GM12878 (cell line): ENCODE measurements around the gene TET3. TPM values are rescaled to one million over a fixed set of nuclear protein-coding genes. Genes with fewer than 3 reads are reported as not detected.

Experiments
- ATAC-seq: fragments of 200-7000 bp; cut with Tn5 transposase; 3 replicates; pipeline ENCODE4 v1.9.1; 2020; ENCODE audit warnings: mild to moderate bottlenecking, moderate library complexity
- Bru-seq: library from RNA; stranded (reverse); fragments of 400-500 nt; gene quantifications from one replicate; lab custom pipeline; 2021; lab: Mats Ljungman, UMichigan
- BruChase-seq, 2 experiments: library from RNA; stranded (reverse); fragments of 400-500 nt; gene quantifications; one replicate each; lab custom pipeline; 2021; lab: Mats Ljungman, UMichigan
- BruUV-seq: library from RNA; stranded (reverse); fragments of 400-500 nt; replicated peaks from 2 replicates; lab custom pipeline; 2021; lab: Mats Ljungman, UMichigan
- CTCF ChIA-PET: fragments of 300-600 bp; sonication (Branson Sonifier 250); formaldehyde crosslinking; extraction: SDS; loops from one replicate; lab custom pipeline; 2021; ENCODE audit warnings: inconsistent platforms; lab: Yijun Ruan, JAX
- POLR2A ChIA-PET: fragments of 350-600 bp; formaldehyde crosslinking; extraction: SDS; loops from one replicate; lab custom pipeline; 2021; ENCODE audit warnings: inconsistent platforms; lab: Charles Lee
- RAD21 ChIA-PET: fragments of 300-600 bp; sonication (Branson Sonifier 250); formaldehyde crosslinking; loops from one replicate; lab custom pipeline; 2023; ENCODE audit warnings: antibody characterized with exemption; ENCODE audit not compliant: unreplicated experiment; lab: Charles Lee
- SMC1A ChIA-PET: fragments of 300-600 bp; sonication (Branson Sonifier 250); formaldehyde crosslinking; loops from one replicate; lab custom pipeline; 2023; ENCODE audit not compliant: unreplicated experiment, uncharacterized antibody; lab: Charles Lee
- DNase-seq: peaks from one replicate; pipeline ENCODE4 v3.0.0-alpha.2; 2011; ENCODE audit warnings: low read depth, low spot score
- FAIRE-seq: peaks from 3 replicates; lab custom pipeline; 2011; peaks lifted over from hg19 to GRCh38; lab: Jason Lieb, UNC
- H2AFZ ChIP-seq: 2 replicates; pipeline ENCODE4 v1.6.0; 2011; ENCODE audit warnings: low read depth, low read length, control low read depth; ENCODE audit not compliant: control insufficient read depth
- H3K27ac ChIP-seq: 2 replicates; pipeline ENCODE4 v1.5.1; 2011; ENCODE audit warnings: control low read depth; ENCODE audit not compliant: control insufficient read depth, insufficient read depth
- H3K27me3 ChIP-seq, 2 experiments: replicated peaks in 1 of 2; 2 replicates each; pipeline versions ENCODE4 v1.6.0 to v1.6.1; 2011; ENCODE audit warnings: low read length in 1 of 2; ENCODE audit not compliant: control insufficient read depth in 2 of 2, insufficient read depth in 2 of 2
- H3K36me3 ChIP-seq, 2 experiments: 2 replicates each; pipeline ENCODE4 v1.5.1; 2011; ENCODE audit warnings: low read length in 1 of 2; ENCODE audit not compliant: control insufficient read depth in 2 of 2, insufficient read depth in 2 of 2
- H3K4me1 ChIP-seq: 2 replicates; pipeline ENCODE4 v1.6.1; 2011; ENCODE audit warnings: mild to moderate bottlenecking, low read length, moderate library complexity, mixed read lengths; ENCODE audit not compliant: control insufficient read depth, insufficient read depth
- H3K4me2 ChIP-seq: 2 replicates; pipeline ENCODE4 v1.6.0; 2011; ENCODE audit warnings: control low read depth; ENCODE audit not compliant: control insufficient read depth, insufficient read depth
- H3K4me3 ChIP-seq: fragments of 200-600 bp; sonication (generic); 2 replicates; pipeline ENCODE4 v1.5.1; 2016
- H3K79me2 ChIP-seq: 2 replicates; pipeline ENCODE4 v1.6.0; 2011; ENCODE audit warnings: low read length; ENCODE audit not compliant: control insufficient read depth, insufficient read depth
- H3K9ac ChIP-seq: 2 replicates; pipeline ENCODE4 v1.8.0; 2011; ENCODE audit warnings: low read length, control low read depth, mixed read lengths; ENCODE audit not compliant: control insufficient read depth, insufficient read depth
- H3K9me3 ChIP-seq: replicated peaks from 3 replicates; pipeline ENCODE4 v1.5.1; 2011; ENCODE audit warnings: mild to moderate bottlenecking, low read length; ENCODE audit not compliant: control insufficient read depth, insufficient read depth
- H4K20me1 ChIP-seq: 2 replicates; pipeline ENCODE4 v1.6.0; 2011; ENCODE audit not compliant: control insufficient read depth, insufficient read depth
- BHLHE40 ChIP-seq, 2 experiments: fragments of 450-650 bp in 1 of 2; IDR thresholded peaks; 2 replicates each; pipeline ENCODE4 v1.6.1; 2011 to 2017; ENCODE audit warnings: low read depth in 2 of 2, borderline replicate concordance in 1 of 2, improper control_type of control experiment in 1 of 2, low read length in 1 of 2, mild to moderate bottlenecking in 1 of 2
- EGR1 ChIP-seq, 2 experiments: IDR thresholded peaks; 1 replicate in 1 of 2; 2 replicates in 1 of 2; pipeline ENCODE4 v1.6.1; 2011 to 2012; ENCODE audit warnings: low read depth in 2 of 2, low read length in 2 of 2, borderline replicate concordance in 1 of 2, mild to moderate bottlenecking in 1 of 2, moderate library complexity in 1 of 2
- GATAD2B ChIP-seq: fragments of 450-650 bp; conservative IDR thresholded peaks from 2 replicates; pipeline ENCODE4 v1.6.1; 2017; ENCODE audit warnings: low read depth, mild to moderate bottlenecking, moderate library complexity
- HDAC2 ChIP-seq: fragments of 200-600 bp; sonication (generic); IDR thresholded peaks from 2 replicates; pipeline ENCODE4 v1.6.1; 2017
- IKZF1 ChIP-seq: fragments of 450-650 bp; conservative IDR thresholded peaks from 2 replicates; pipeline ENCODE4 v1.6.1; 2017; ENCODE audit warnings: antibody characterized with exemption, mild to moderate bottlenecking
- LARP7 ChIP-seq: fragments of 450-650 bp; IDR thresholded peaks from 2 replicates; pipeline ENCODE4 v1.6.1; 2017; ENCODE audit warnings: mild to moderate bottlenecking
- MXI1 ChIP-seq: fragments of 150-350 bp; IDR thresholded peaks from 2 replicates; pipeline ENCODE4 v1.6.1; 2011; ENCODE audit warnings: low read depth, mild to moderate bottlenecking, inconsistent platforms, low read length, improper control_type of control experiment
- MYC ChIP-seq: IDR thresholded peaks from 2 replicates; pipeline ENCODE4 v1.6.1; 2011; ENCODE audit warnings: mild to moderate bottlenecking, low read length, moderate library complexity, inconsistent platforms; ENCODE audit not compliant: insufficient read depth, insufficient replicate concordance, insufficient read length, severe bottlenecking
- NR2C1 ChIP-seq: fragments of 450-650 bp; IDR thresholded peaks from 2 replicates; pipeline ENCODE4 v1.6.1; 2017; ENCODE audit warnings: antibody characterized with exemption, mild to moderate bottlenecking, moderate library complexity
- NR2F1 ChIP-seq: fragments of 450-650 bp; conservative IDR thresholded peaks from 2 replicates; pipeline ENCODE4 v1.6.1; 2017; ENCODE audit warnings: mild to moderate bottlenecking
- RB1 ChIP-seq: fragments of 450-650 bp; formaldehyde crosslinking; IDR thresholded peaks from 2 replicates; pipeline ENCODE4 v1.6.1; 2017; ENCODE audit warnings: mild to moderate bottlenecking, borderline replicate concordance
- RCOR1 ChIP-seq: conservative IDR thresholded peaks from 2 replicates; pipeline ENCODE4 v1.6.1; 2012; ENCODE audit warnings: low read depth, low read length, improper control_type of control experiment
- SIN3A ChIP-seq: IDR thresholded peaks from 2 replicates; pipeline ENCODE4 v1.6.1; 2012; ENCODE audit warnings: low read depth, low read length, improper control_type of control experiment
- TAF1 ChIP-seq: IDR thresholded peaks from 2 replicates; pipeline ENCODE4 v1.6.1; 2011; ENCODE audit warnings: mild to moderate bottlenecking, low read depth, low read length, borderline replicate concordance
- WGBS: methylation state at CpG from one replicate; pipeline ENCODE4 v1.1.6; 2016; ENCODE audit warnings: low lambda C conversion rate; ENCODE audit not compliant: insufficient replicate concordance, insufficient coverage; ENCODE audit errors: missing lambda C conversion rate; 5-methylcytosine and 5-hydroxymethylcytosine counted together
- in situ Hi-C: fragments of 300-500 bp; cut with MboI; formaldehyde crosslinking; loops from 9 replicates; pipeline ENCODE4 v1.14.3; 2018; ENCODE audit warnings: mixed read lengths
- intact Hi-C: fragments of 100-400 bp; cut with micrococcal nuclease; formaldehyde crosslinking; loops from one replicate; pipeline ENCODE4 v1.14.2; 2022; ENCODE audit not compliant: unreplicated experiment
- long read RNA-seq, 2 experiments: library from polyadenylated mRNA; unstranded; transcript quantifications; one replicate each; pipeline ENCODE4 v2.0.0, GENCODE V29; 2019 to 2020
- polyA minus RNA-seq, 3 experiments: library from RNA; depleted of rRNA, polyadenylated mRNA; stranded (reverse); fragments of >200 nt; gene quantifications; 2 replicates each; pipeline ENCODE4 v1.2.3, GENCODE V29; 2011
- polyA plus RNA-seq, 11 experiments: library from polyadenylated mRNA; depleted of rRNA in 4 of 11; unstranded in 6 of 11; stranded (reverse) in 5 of 11; fragments of >200 nt; fragmentation: Nextera tagmentation in 4 of 11; fragmentation: Illumina TruSeq in 1 of 11; extraction: Ambion mirVana in 4 of 11; extraction: Trizol in 1 of 11; gene quantifications; 1 replicate in 1 of 11; 2 replicates in 10 of 11; pipeline versions ENCODE4 v1.2.1 to v1.2.3, GENCODE V29; 2011 to 2016; ENCODE audit warnings: inconsistent platforms in 2 of 11, missing spikeins in 2 of 11, low read depth in 1 of 11
- total RNA-seq, 4 experiments: library from RNA; depleted of rRNA in 3 of 4; stranded (reverse); fragments of >200 nt in 3 of 4; fragmentation: Illumina TruSeq in 1 of 4; extraction: Trizol in 1 of 4; gene quantifications; 2 replicates each; pipeline versions ENCODE4 v1.2.1 to v1.2.3, GENCODE V29; 2013 to 2021
- TF ChIP-seq, protein P1 (sequence below): IDR thresholded peaks from 2 replicates; pipeline ENCODE4 v1.6.1; 2012; ENCODE audit warnings: low read depth, low read length, improper control_type of control experiment

TET3 gene
- 80.8 and 86.7 TPM in 2 replicates for total RNA-seq (2013; cell fraction: nucleolus; rRNA removed)
- 8.2 and 8.6 TPM in 2 replicates for total RNA-seq (2014; rRNA removed)
- total RNA-seq (2014; rRNA removed; fragmentation: Illumina TruSeq; extraction: Trizol), result 7.9 and 8.3 TPM in 2 replicates
- total RNA-seq (2021), result 23.8 and 25.9 TPM in 2 replicates
- 6.2 TPM for polyA plus RNA-seq (2011; ENCODE audit: low read depth)
- 10.0 and 11.2 TPM in 2 replicates for polyA plus RNA-seq (2011; rRNA removed)
- polyA plus RNA-seq (2011; cell fraction: cytosol; rRNA removed), result 7.3 and 8.3 TPM in 2 replicates
- 27.5 and 29.7 TPM in 2 replicates for polyA plus RNA-seq (2011; cell fraction: nucleus; rRNA removed)
- 11.7 and 11.9 TPM in 2 replicates for polyA plus RNA-seq (2012)
- 10.0 and 11.3 TPM in 2 replicates for polyA plus RNA-seq (2014; fragmentation: Illumina TruSeq; extraction: Trizol)
- under 1 TPM; 0.77 to 0.84 TPM for polyA plus RNA-seq (2014; fragmentation: Nextera tagmentation; extraction: Ambion mirVana)
- polyA plus RNA-seq (2014; rRNA removed), result 10.5 and 10.6 TPM in 2 replicates
- polyA plus RNA-seq (2016; fragmentation: Nextera tagmentation; extraction: Ambion mirVana), result 1 to 10 TPM; 2.1 to 2.7 TPM
- polyA minus RNA-seq (2011; rRNA and poly(A)+ RNA removed), result 14.6 and 21.8 TPM in 2 replicates
- polyA minus RNA-seq (2011; cell fraction: cytosol; rRNA and poly(A)+ RNA removed), result 10.1 and 12.2 TPM in 2 replicates
- 15.4 and 28.9 TPM in 2 replicates for polyA minus RNA-seq (2011; cell fraction: nucleus; rRNA and poly(A)+ RNA removed)
- Bru-seq, nascent RNA, result percentile 95 among the genes with signal in this experiment
- BruChase-seq, experiment 1, labeled RNA remaining after a 6-hour chase, result percentile 97 among the genes with signal in this experiment
- BruChase-seq, experiment 2, labeled RNA remaining after a 2-hour chase, result percentile 95 among the genes with signal in this experiment
- long read RNA-seq, experiment 1, partial matches to known transcripts, result 0 of 1 reads
- long read RNA-seq, experiment 1, other reads (novel, unspliced or antisense), result 1 of 1 reads
- long read RNA-seq, experiment 2, partial matches to known transcripts, result 0 of 10 reads
- long read RNA-seq, experiment 2, other reads (novel, unspliced or antisense), result 10 of 10 reads

DNA sequence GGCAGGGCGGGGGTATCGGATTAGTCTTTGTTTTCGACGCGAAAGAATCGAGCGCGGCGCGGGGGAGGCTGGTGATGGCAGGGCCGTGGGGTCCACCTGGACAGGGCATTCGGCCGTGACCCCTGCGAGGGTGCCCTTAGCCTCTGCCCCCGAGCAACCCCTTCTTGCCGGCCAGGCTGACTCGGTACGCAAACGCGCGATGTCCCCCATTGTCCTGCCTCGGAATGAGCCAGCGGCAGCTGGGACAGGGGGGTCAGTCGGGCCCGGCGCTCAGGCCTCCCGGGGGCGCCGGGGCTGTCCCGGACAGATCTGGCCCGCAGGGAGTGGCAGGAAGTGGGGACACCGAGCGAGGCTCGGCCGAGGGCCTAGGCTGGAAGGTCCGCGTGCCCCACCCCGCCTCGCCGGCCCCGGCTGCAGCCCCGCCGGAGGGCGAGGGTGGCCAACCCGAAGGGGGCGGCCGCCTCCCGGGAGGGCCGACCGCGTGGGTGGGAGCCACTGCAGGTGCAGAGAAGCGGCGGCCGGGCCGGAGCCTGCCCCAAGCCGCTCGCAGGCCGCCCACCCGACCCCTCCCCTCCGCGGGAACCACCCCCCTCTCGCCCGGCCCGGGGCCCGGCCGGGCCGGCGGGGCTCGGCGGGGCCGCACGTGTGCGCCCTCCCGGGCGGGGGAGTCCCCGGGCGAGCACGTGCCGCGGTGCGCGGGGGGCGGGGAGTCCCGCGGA is at the start of gene TET3:
Gene TET3, plus strand, starts transcription at position 708 of the 719 bp plus-strand sequence. CDS start 1,494 bp downstream, outside the sequence.
- DNase-seq (no peak), FAIRE-seq (no peak), ATAC-seq (peak; percentile 28)
- no peaks in the 10 kb centered on the region for H3K27me3 ChIP-seq
- ChIA-PET SMC1A (interaction anchor here (4.2 kb wide), 1 partner anchor 13 kb away, joined by 30 read pairs; no protein-coding TSS in a partner anchor), CTCF (no interaction called here), RAD21 (interaction anchor here (1.4 to 4.4 kb wide), 2 partner anchors 13 to 57 kb away, joined by 6 to 23 read pairs; partner anchors contain the start of gene DGUOK), POLR2A (interaction anchor here (1.0 to 4.4 kb wide), 5 partner anchors 34 to 55 kb away, joined by 3 to 34 read pairs (median 3); no protein-coding TSS in a partner anchor)
- no peaks in the 10 kb centered on the region for H3K9me3 ChIP-seq
- H3K36me3 ChIP-seq, result peaks cover 0 to 13% of the 10 kb centered on the region in 2 experiments; a peak in 1 of 4 replicates
- peaks cover 14% of the 10 kb centered on the region for H3K4me1 ChIP-seq
- peak within 1 kb of the TSS; percentile 96 for H3K4me3 ChIP-seq
- peak within 1 kb of the TSS; percentile 96 for H3K4me2 ChIP-seq
- WGBS, result under 1% methylated on average over 28 of the region's 85 CpGs
- peaks cover 12% of the 10 kb centered on the region; the same call in 1 of the 2 replicates for H4K20me1 ChIP-seq
- peaks cover 86% of the 10 kb centered on the region for H3K79me2 ChIP-seq
- H3K27ac ChIP-seq, result peak within 1 kb of the TSS; percentile 89
- intact Hi-C loops (loop anchor here (1.0 to 10.0 kb wide), 3 partner anchors 13 to 160 kb away; partner anchors contain the start of gene STAMBP), in situ Hi-C loops (no loop called here)
- peak within 1 kb of the TSS; percentile 52 for H2AFZ ChIP-seq
- BruUV-seq, result no TSS peak
- H3K9ac ChIP-seq, result peak within 1 kb of the TSS; percentile 79
- TF ChIP-seq RCOR1 (no peak), MYC (peak; percentile 92), BHLHE40 (IDR thresholded peaks at IDR 0.05; ENCODE audit: borderline replicate concordance in 1 of 2, low read depth in 2 of 2, low read length in 1 of 2) (peak; percentile 98 to 100), IKZF1 (peak; percentile 70), NR2C1 (0 out of 2 replicates have a peak, but pooled peaks have one; percentile 10), SIN3A (no peak), RB1 (no peak), TAF1 (peak; percentile 78; the same call in 1 of the 2 replicates), MXI1 (peak; percentile 72; the same call in 1 of the 2 replicates), HDAC2 (no peak), LARP7 (peak; percentile 53; the same call in 1 of the 2 replicates), EGR1 (IDR thresholded peaks at IDR 0.05; ENCODE audit: borderline replicate concordance in 1 of 2, low read depth in 2 of 2, low read length in 2 of 2) (peak in 1 of 2 experiments; percentile 82; a peak in 2 of 3 replicates), NR2F1 (peak; percentile 75), GATAD2B (peak; percentile 92)
- TF ChIP-seq, protein P1, sequence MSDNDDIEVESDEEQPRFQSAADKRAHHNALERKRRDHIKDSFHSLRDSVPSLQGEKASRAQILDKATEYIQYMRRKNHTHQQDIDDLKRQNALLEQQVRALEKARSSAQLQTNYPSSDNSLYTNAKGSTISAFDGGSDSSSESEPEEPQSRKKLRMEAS, result peak; percentile 59
